Stimulated activated CD8-positive, alpha-beta memory T cell treated with anti-CD3 and anti-CD28 coated beads, Interleukin-2, amount 100 ng/mL, for 48 hours (primary cell): Measurements from ENCODE around the gene ACY1.

ENCODE experiments used
- DNase-seq, 2 donors: peaks; one replicate each; pipeline ENCODE4 v3.0.0-alpha.2; 2020; ENCODE audit warnings: low read depth in 2 of 2

Gene ACY1

DNA sequence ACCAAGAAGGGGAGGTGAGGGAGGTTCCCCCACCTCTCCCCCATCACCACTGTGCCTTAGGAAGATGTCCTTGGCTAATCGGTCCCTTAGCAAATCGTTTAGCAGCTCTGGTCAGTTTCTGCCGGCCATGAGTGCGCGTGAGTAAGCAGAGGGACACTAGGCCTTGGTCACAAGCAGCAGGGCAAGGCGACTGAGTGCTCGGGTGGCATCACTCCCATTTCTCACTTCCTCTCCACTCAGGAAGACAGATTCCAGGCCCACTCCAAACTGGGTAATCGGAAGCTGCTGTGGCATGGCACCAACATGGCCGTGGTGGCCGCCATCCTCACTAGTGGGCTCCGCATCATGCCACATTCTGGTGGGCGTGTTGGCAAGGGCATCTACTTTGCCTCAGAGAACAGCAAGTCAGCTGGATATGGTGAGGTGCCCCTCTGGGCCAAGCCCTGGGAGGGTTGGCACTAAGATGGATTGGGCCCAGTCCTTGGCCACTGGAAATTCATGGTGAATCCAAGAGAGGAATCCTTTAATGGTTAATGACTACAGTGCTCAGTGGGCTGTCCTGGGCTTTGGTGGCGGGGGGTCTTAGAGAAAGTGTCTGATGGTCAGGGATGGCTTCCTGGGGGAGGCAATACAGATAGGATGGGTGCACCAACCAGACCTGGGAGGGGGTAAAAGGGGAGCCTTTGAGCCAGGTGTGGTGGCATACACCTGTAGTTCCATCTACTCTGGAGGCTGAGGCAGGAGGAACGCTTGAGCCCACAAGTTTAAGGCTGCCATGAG is 37.2 kb upstream of the ACY1 start:
- no peak for DNase-seq

- DNase-seq = no peak
These were observed 36.5 kb upstream of the ACY1 start for GRCh38 chr3:51946796-51947195.

GRCh38 chr3:51947215-51947900 is 36.0 kb upstream of the ACY1 start:
- no peak for DNase-seq

GRCh38 chr3:51948016-51948580 is 35.2 kb upstream of the ACY1 start:
- no peak for DNase-seq

- no peak for DNase-seq
These were observed 34.2 kb upstream of the ACY1 start for GRCh38 chr3:51949121-51949520.

GRCh38 chr3:51950899-51951298 is 32.4 kb upstream of the ACY1 start:
- no peak for DNase-seq

DNA sequence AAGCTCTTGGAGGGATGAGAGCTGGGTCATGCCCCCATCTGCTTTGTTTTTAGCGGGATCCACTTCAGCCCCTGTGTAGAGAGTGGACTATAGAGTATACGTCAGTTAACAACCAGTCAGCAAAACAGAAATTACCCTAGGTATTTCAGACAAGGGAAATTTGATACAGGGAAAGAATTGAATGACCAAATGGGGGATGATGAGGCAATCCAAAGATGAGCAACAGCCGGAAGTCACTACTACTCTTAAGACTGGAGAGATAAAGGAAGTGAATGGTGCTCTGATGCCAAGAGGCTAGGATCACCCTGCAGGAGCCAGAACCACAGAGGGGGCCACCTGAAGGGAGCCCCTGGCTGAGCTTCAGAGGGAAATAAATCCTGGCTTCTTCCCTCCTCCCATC is 29.9 kb upstream of the ACY1 start:
- no peak for DNase-seq

- DNase-seq = no peak
These were observed 29.2 kb upstream of the ACY1 start for GRCh38 chr3:51954105-51954504.

- no peak for DNase-seq
These were observed 28.6 kb upstream of the ACY1 start for GRCh38 chr3:51954713-51955112.

DNA sequence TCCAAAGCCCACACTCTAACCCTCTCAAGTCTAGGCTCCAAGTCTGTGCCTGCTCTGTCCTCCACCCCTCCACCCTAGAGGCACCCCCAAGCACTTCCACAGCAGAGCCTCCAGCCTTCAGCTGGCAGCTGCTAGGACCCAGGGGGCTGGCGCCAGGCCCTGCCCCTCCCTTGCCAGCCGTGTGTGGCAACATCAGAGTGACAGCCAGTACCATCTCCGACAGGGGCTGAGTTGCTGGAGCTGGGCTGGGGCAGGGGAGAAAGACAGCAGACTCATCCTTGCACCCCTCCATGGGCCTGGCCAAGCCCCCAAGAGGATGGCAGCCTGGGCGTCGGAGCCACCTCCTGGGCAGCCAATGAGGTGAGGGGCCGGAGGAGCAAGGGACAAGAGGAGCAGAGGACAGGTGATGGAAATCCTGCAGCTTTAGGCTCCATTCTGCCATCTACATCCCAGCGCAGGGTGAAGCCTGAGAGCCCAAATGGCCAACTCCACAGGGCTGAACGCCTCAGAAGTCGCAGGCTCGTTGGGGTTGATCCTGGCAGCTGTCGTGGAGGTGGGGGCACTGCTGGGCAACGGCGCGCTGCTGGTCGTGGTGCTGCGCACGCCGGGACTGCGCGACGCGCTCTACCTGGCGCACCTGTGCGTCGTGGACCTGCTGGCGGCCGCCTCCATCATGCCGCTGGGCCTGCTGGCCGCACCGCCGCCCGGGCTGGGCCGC is 28.0 kb upstream of the ACY1 start, which contains the start of gene GPR62:
GPR62 (plus strand) TSS at position 207 of the 718 bp plus-strand sequence; CDS start at position 479, 272 bp downstream.
- no peak for DNase-seq

DNA sequence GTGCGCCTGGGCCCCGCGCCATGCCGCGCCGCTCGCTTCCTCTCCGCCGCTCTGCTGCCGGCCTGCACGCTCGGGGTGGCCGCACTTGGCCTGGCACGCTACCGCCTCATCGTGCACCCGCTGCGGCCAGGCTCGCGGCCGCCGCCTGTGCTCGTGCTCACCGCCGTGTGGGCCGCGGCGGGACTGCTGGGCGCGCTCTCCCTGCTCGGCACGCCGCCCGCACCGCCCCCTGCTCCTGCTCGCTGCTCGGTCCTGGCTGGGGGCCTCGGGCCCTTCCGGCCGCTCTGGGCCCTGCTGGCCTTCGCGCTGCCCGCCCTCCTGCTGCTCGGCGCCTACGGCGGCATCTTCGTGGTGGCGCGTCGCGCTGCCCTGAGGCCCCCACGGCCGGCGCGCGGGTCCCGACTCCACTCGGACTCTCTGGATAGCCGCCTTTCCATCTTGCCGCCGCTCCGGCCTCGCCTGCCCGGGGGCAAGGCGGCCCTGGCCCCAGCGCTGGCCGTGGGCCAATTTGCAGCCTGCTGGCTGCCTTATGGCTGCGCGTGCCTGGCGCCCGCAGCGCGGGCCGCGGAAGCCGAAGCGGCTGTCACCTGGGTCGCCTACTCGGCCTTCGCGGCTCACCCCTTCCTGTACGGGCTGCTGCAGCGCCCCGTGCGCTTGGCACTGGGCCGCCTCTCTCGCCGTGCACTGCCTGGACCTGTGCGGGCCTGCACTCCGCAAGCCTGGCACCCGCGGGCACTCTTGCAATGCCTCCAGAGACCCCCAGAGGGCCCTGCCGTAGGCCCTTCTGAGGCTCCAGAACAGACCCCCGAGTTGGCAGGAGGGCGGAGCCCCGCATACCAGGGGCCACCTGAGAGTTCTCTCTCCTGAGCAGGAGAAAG is 27.2 kb upstream of the ACY1 start:
- no peak for DNase-seq

- no peak for DNase-seq
These were observed 25.7 kb upstream of the ACY1 start for GRCh38 chr3:51957520-51958205.

DNA sequence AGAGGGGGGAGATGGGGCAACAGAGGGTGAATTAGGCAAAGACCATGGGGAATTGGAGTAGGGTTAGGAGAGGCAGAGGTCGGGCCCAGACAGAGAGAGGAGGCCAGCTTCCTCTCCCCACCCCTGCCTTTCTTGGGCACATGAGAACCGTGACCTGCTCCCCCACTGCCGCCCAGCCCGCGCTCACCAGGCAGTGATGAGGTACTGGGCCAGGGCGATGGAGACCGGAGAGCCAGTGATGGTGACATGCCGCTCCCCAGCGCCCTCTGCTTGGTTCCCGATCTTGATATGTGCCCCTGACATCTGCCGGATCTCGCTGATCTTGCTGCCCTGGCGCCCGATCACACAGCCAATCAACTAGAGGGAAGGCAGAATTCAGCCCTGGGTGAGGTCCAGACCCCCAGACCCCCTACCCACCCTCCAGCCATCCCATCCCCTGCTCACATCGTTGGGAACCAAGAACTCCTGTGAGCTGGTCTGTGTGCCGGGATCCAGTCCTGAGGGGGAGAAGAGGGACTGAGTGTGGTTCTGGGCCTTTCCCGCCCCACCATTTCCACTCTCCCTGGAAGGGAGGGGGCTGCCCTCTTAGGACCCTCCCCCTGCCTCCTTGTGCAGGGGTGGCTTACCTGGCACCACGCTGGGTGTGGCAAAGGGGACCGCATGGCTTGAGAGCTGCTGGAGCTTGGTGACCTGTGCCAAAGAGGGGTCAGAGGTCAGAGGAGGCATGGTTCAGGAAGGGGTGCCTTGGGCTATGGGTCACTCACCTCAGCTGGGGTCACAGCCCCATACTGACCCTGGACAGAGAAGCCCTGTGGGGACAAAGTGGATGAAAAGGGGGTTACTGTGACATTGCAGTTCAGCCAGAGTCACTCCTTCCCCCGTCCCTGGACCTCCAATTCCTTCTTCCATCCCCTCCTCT is 24.5 kb upstream of the ACY1 start:
- no peak for DNase-seq

- no peak for DNase-seq
These were observed 23.7 kb upstream of the ACY1 start for GRCh38 chr3:51959651-51960050.

DNA sequence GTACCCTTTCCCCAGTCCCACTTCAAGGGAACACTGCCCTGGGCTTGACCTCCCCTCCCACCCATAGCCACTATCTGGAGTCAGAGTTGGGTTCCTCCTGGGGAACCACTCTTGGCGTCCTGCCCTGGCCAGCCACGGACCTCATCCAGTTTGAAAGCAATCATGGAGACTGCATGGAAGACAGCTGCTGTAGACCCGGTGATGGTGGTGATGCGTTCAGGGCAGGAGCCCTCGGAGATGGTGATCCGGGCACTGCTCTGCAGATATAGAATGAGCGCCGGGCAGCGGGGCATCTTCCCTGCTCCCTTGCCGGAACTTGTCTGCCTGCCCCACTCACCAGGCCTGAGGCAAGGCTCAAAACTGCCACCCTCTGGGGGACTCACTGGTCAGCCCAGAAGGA is 22.9 kb upstream of the ACY1 start:
- no peak for DNase-seq

DNA sequence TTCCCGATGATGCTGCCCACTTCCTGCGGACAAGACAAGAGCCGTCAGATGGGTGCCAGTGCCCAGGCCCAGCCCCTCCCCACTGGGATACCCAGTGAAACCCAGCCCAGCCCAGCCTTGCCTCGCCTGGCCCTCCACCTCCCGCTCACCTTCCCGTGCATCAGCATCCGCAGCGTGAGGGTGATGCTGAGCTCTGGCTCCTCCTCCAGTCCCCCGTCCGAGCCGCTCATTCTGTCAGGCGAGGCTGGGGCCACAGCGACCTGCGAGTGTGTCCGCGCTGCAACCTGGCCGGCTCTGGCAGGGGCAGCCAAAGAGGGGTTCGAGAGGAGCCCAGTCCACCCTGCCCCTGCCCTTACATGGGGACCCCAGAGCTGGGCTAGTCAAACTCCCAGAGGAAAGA is 22.3 kb upstream of the ACY1 start:
- DNase-seq = no peak

DNA sequence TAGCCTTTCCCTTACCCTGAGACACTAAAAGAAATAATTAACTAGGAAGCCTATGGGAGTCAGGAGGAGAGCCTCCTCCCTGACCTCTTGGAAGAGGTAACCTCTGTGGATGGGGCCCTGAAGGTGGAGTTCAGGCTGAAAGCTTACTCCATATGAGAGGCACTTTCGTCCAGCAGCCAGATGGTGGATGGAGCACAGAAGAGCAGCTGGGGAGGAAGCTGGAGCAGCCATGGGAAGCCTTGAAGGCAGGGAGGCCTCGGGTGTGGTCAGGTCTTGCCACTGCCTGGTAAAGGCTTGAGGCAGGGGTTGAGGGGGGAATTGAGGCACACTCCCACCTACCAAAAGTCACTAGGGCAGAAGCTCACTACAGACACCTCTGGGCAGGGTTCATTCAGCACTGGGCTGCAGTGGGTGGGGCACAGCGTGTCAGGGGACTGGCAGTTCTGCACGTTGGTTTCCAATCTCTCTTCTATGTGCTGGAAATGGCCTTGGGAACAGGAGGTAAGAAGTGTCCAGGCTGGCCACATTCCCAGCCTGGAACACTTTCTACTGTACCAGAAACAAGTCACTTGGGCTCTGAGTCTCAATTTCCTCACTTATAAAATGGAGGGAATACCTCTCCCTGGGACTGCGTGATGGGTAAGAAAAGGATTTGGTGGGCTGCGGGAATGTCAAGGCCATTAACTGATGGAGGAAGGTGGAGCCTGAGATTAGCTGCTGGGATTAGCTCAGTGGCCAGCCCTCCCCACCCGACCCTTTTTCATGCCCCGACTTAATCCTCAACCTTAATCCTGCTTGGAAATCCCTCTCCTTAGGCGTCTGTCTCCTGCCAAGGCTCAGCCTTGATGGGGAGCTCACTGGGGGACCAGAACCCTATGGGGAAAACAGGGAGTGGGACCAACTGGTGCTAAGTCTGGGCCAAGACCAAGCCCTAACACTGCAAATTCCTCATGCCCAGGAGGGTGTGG is 21.4 kb upstream of the ACY1 start:
- no peak for DNase-seq

GRCh38 chr3:51962854-51963530 is 20.3 kb upstream of the ACY1 start:
- no peak for DNase-seq
